NCI-H2196 treated with DMSO at 0.1 percent for 48 hours (cell line): ENCODE data around the gene PGAM2.
"Not testable (repeated sequence)": the region's sequence is repeated elsewhere in the genome, so short reads cannot be mapped to it uniquely, and the experiment has no call there.

Source experiments
- DNase-seq: peaks from one replicate; lab custom pipeline; 2025; ENCODE audit not compliant: unreplicated experiment; lab: John Stamatoyannopoulos, UW

The PGAM2 gene

GRCh38 chr7:44033971-44034844, 31.2 kb downstream of the PGAM2 start:
- not testable (repeated sequence) for DNase-seq

- not testable (repeated sequence) for DNase-seq
Observed at GRCh38 chr7:44032031-44032430, 33.3 kb downstream of the PGAM2 start.

- not testable (repeated sequence) for DNase-seq
Observed at GRCh38 chr7:44031319-44031718, 34.0 kb downstream of the PGAM2 start.

- DNase-seq: not testable (repeated sequence)
Observed at GRCh38 chr7:44030029-44030428, 35.3 kb downstream of the PGAM2 start.

GRCh38 chr7:44029433-44029832, 35.9 kb downstream of the PGAM2 start:
- not testable (repeated sequence) for DNase-seq

GRCh38 chr7:44022796-44023467, 42.4 kb downstream of the PGAM2 start:
- not testable (repeated sequence) for DNase-seq

GRCh38 chr7:44022069-44022468, 43.3 kb downstream of the PGAM2 start:
- DNase-seq: not testable (repeated sequence)

- not testable (repeated sequence) for DNase-seq
Observed at GRCh38 chr7:44019825-44020224, 45.5 kb downstream of the PGAM2 start.

GRCh38 chr7:44018857-44019807, 46.2 kb downstream of the PGAM2 start:
- peak; percentile 80 for DNase-seq

GRCh38 chr7:44015090-44015489, 50.3 kb downstream of the PGAM2 start:
- DNase-seq: not testable (repeated sequence)
